ENCODE results near the gene ZNF606. TPM values are rescaled to one million over a fixed set of nuclear protein-coding genes. Genes with fewer than 3 reads are reported as not detected.
"Not testable (repeated sequence)": the region's sequence is repeated elsewhere in the genome, so short reads cannot be mapped to it uniquely, and the experiment has no call there.

The ZNF606 gene
- total RNA-seq, 1 donor from 2014 or later: 17.0 TPM

GRCh38 chr19:58009666-58010301 lies 7.2 kb upstream of the ZNF606 start:
- no peaks in the 10 kb centered on the region for H3K27me3 ChIP-seq (ENCODE audit: control insufficient read depth, insufficient read depth, low read length)
- peak; percentile 32 for DNase-seq (ENCODE audit: low read depth)
- TF ChIP-seq CTCF (IDR thresholded peaks at IDR 0.05; ENCODE audit: insufficient read depth, low read length, poor library complexity, severe bottlenecking): no peak
- H3K36me3 ChIP-seq (ENCODE audit: control insufficient read depth, insufficient read depth, low read length): no peaks in the 10 kb centered on the region
- peak overlapping the region; percentile 45 for H3K4me3 ChIP-seq (ENCODE audit: low read depth, low read length)

GRCh38 chr19:58009301-58009665 lies 6.7 kb upstream of the ZNF606 start:
- H3K27me3 ChIP-seq (ENCODE audit: control insufficient read depth, insufficient read depth, low read length): no peaks in the 10 kb centered on the region
- TF ChIP-seq CTCF (IDR thresholded peaks at IDR 0.05; ENCODE audit: insufficient read depth, low read length, poor library complexity, severe bottlenecking): no peak

GRCh38 chr19:58008877-58009276 lies 6.3 kb upstream of the ZNF606 start:
- DNase-seq (ENCODE audit: low read depth); H3K27me3 ChIP-seq (ENCODE audit: control insufficient read depth, insufficient read depth, low read length); H3K4me3 ChIP-seq (ENCODE audit: low read depth, low read length); H3K36me3 ChIP-seq (ENCODE audit: control insufficient read depth, insufficient read depth, low read length): not testable (repeated sequence)

More at GRCh38 chr19:58009301-58009665, 6.7 kb upstream of the ZNF606 start:
- DNase-seq (ENCODE audit: low read depth): no peak
- Histone ChIP-seq H3K4me3 (ENCODE audit: low read depth, low read length) (peak overlapping the region; percentile 45), H3K36me3 (ENCODE audit: control insufficient read depth, insufficient read depth, low read length) (no peaks in the 10 kb centered on the region)

GRCh38 chr19:58007285-58007684 lies 4.7 kb upstream of the ZNF606 start:
- Histone ChIP-seq H3K36me3 (ENCODE audit: control insufficient read depth, insufficient read depth, low read length) (no peaks in the 10 kb centered on the region), H3K27me3 (ENCODE audit: control insufficient read depth, insufficient read depth, low read length) (no peaks in the 10 kb centered on the region), H3K4me3 (ENCODE audit: low read depth, low read length) (no peak overlapping the region)
- TF ChIP-seq CTCF (IDR thresholded peaks at IDR 0.05; ENCODE audit: insufficient read depth, low read length, poor library complexity, severe bottlenecking): no peak
- no peak for DNase-seq (ENCODE audit: low read depth)

GRCh38 chr19:58003174-58003828 lies 681 bp upstream of the ZNF606 start:
- TF ChIP-seq CTCF (IDR thresholded peaks at IDR 0.05; ENCODE audit: insufficient read depth, low read length, poor library complexity, severe bottlenecking): no peak
- Histone ChIP-seq H3K27me3 (ENCODE audit: control insufficient read depth, insufficient read depth, low read length) (no peaks in the 10 kb centered on the region), H3K36me3 (ENCODE audit: control insufficient read depth, insufficient read depth, low read length) (peaks cover 2% of the 10 kb centered on the region), H3K4me3 (ENCODE audit: low read depth, low read length) (peak overlapping the region; percentile 91)
- DNase-seq (ENCODE audit: low read depth): no peak

GRCh38 chr19:58001895-58002369 lies 688 bp downstream of the ZNF606 start:
- no peak for TF ChIP-seq CTCF (IDR thresholded peaks at IDR 0.05; ENCODE audit: insufficient read depth, low read length, poor library complexity, severe bottlenecking)
- Histone ChIP-seq H3K27me3 (ENCODE audit: control insufficient read depth, insufficient read depth, low read length) (no peaks in the 10 kb centered on the region), H3K4me3 (ENCODE audit: low read depth, low read length) (peak overlapping the region; percentile 91), H3K36me3 (ENCODE audit: control insufficient read depth, insufficient read depth, low read length) (peaks cover 2% of the 10 kb centered on the region)
- DNase-seq (ENCODE audit: low read depth): no peak

Data from kidney epithelial cell (primary cell).